Mesenchymal stem cell (in vitro differentiated cells and primary cell): Measurements from ENCODE around the gene ALDH1B1.

Source experiments
- DNase-seq: peaks from one replicate; pipeline ENCODE4 v3.0.0-alpha.2; 2013
- H2AFZ ChIP-seq: one replicate; pipeline ENCODE4 v1.6.1; 2013; ENCODE audit warnings: low read depth, mild to moderate bottlenecking, control low read depth, inconsistent platforms, low read length, moderate library complexity
- H2AK5ac ChIP-seq: 2 replicates; pipeline ENCODE4 v1.6.1; 2013; ENCODE audit warnings: low read length, moderate library complexity, mild to moderate bottlenecking, inconsistent platforms; ENCODE audit not compliant: severe bottlenecking
- H2BK120ac ChIP-seq: one replicate; pipeline ENCODE4 v1.6.1; 2013; ENCODE audit warnings: low read depth, mild to moderate bottlenecking, inconsistent platforms, low read length, moderate library complexity
- H2BK12ac ChIP-seq, 2 experiments: one replicate each; pipeline ENCODE4 v1.6.1; 2013; ENCODE audit warnings: inconsistent platforms in 2 of 2, low read length in 2 of 2, mild to moderate bottlenecking in 2 of 2, moderate library complexity in 2 of 2, control low read depth in 1 of 2
- H2BK15ac ChIP-seq: one replicate; pipeline ENCODE4 v1.6.1; 2013; ENCODE audit warnings: mild to moderate bottlenecking, low read depth, inconsistent platforms; ENCODE audit not compliant: poor library complexity, severe bottlenecking
- H2BK5ac ChIP-seq: 2 replicates; pipeline ENCODE4 v1.6.1; 2013; ENCODE audit warnings: low read depth, mild to moderate bottlenecking, low read length, control low read depth, inconsistent platforms; ENCODE audit not compliant: poor library complexity, severe bottlenecking
- H3K14ac ChIP-seq, 2 experiments: one replicate each; pipeline ENCODE4 v1.6.1; 2013; ENCODE audit warnings: inconsistent platforms in 2 of 2, low read length in 2 of 2, control low read depth in 1 of 2, mild to moderate bottlenecking in 1 of 2, moderate library complexity in 1 of 2
- H3K18ac ChIP-seq, 2 experiments: one replicate each; pipeline ENCODE4 v1.6.1; 2013; ENCODE audit warnings: inconsistent platforms in 2 of 2, low read length in 2 of 2, control low read depth in 1 of 2, low read depth in 1 of 2, mild to moderate bottlenecking in 1 of 2
- H3K23ac ChIP-seq, 2 experiments: one replicate each; pipeline ENCODE4 v1.6.1; 2013; ENCODE audit warnings: inconsistent platforms in 2 of 2, low read length in 2 of 2, mild to moderate bottlenecking in 2 of 2, moderate library complexity in 2 of 2, control low read depth in 1 of 2
- H3K27ac ChIP-seq: 2 replicates; pipeline ENCODE4 v1.5.1; 2013; ENCODE audit warnings: mild to moderate bottlenecking, moderate library complexity, low read length, control low read depth, inconsistent platforms; ENCODE audit not compliant: poor library complexity, severe bottlenecking
- H3K27me3 ChIP-seq, 2 experiments: 2 replicates each; pipeline versions ENCODE4 v1.6.1 to v1.7.0; 2013; ENCODE audit warnings: low read length in 2 of 2, mild to moderate bottlenecking in 2 of 2, moderate library complexity in 2 of 2, control low read depth in 1 of 2, inconsistent platforms in 1 of 2; ENCODE audit not compliant: control insufficient read depth in 1 of 2, insufficient read depth in 1 of 2
- H3K36me3 ChIP-seq, 2 experiments: 2 replicates each; pipeline versions ENCODE4 v1.6.1 to v1.7.0; 2013; ENCODE audit warnings: low read length in 2 of 2, control low read depth in 1 of 2, inconsistent platforms in 1 of 2, low read depth in 1 of 2, mild to moderate bottlenecking in 1 of 2; ENCODE audit not compliant: insufficient read depth in 2 of 2, control insufficient read depth in 1 of 2
- H3K4ac ChIP-seq, 2 experiments: one replicate each; pipeline ENCODE4 v1.6.1; 2013; ENCODE audit warnings: inconsistent platforms in 2 of 2, low read length in 2 of 2, mild to moderate bottlenecking in 2 of 2, moderate library complexity in 2 of 2, control low read depth in 1 of 2, low read depth in 1 of 2
- H3K4me1 ChIP-seq: 2 replicates; pipeline ENCODE4 v1.6.1; 2013; ENCODE audit warnings: low read depth, low read length, control low read depth; ENCODE audit not compliant: control insufficient read depth, insufficient read depth
- H3K4me2 ChIP-seq: 2 replicates; pipeline ENCODE4 v1.6.1; 2013; ENCODE audit warnings: low read length, mild to moderate bottlenecking, inconsistent platforms; ENCODE audit not compliant: poor library complexity, severe bottlenecking
- H3K4me3 ChIP-seq, 2 experiments: 2 replicates each; pipeline versions ENCODE4 v1.5.1 to v1.7.0; 2013; ENCODE audit warnings: low read length in 2 of 2, mild to moderate bottlenecking in 2 of 2, control low read depth in 1 of 2, low read depth in 1 of 2; ENCODE audit not compliant: insufficient read depth in 1 of 2
- H3K79me1 ChIP-seq: replicated peaks from 2 replicates; pipeline ENCODE4 v1.6.1; 2013; ENCODE audit warnings: mild to moderate bottlenecking, control low read depth, low read length, inconsistent platforms; ENCODE audit not compliant: poor library complexity, severe bottlenecking
- H3K9ac ChIP-seq: 2 replicates; pipeline ENCODE4 v1.7.0; 2013; ENCODE audit warnings: mild to moderate bottlenecking, low read length, moderate library complexity
- H3K9me3 ChIP-seq: 2 replicates; pipeline ENCODE4 v1.7.0; 2013; ENCODE audit warnings: mild to moderate bottlenecking, low read length; ENCODE audit not compliant: control insufficient read depth
- H4K8ac ChIP-seq: one replicate; pipeline ENCODE4 v1.6.1; 2013; ENCODE audit warnings: inconsistent platforms, mild to moderate bottlenecking, low read length, moderate library complexity
- H4K91ac ChIP-seq: one replicate; pipeline ENCODE4 v1.6.1; 2013; ENCODE audit warnings: mild to moderate bottlenecking, low read length, inconsistent platforms
- WGBS: methylation state at CpG from one replicate; pipeline ENCODE4 v1.1.7; 2013; ENCODE audit warnings: mixed read lengths; 5-methylcytosine and 5-hydroxymethylcytosine counted together

The ALDH1B1 gene

DNA sequence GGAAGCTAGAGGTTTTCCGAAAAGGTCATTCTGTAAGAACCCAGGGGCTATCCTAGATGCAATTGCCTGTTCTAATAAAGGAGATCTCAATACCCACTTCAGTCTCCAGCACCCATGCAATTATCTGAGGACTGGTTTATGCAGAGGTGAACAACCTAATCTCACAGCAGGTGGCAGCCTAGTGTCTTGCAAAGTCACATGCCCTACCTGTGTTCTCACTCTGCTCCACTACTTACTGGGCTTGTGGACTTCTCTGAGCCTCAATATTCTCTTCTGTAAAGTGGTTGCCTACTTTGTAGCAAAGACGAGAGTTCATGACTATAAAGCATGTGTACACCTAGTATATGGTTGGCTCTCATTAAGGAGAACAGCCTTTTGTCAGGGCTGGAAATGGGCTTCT lies 21.0 kb upstream of the ALDH1B1 start:
- Histone ChIP-seq H2AK5ac (no peak overlapping the region), H3K9ac (no peak overlapping the region), H2BK15ac (no peak overlapping the region), H2BK5ac (no peak overlapping the region), H3K4me1 (peaks cover 1% of the 10 kb centered on the region), H3K14ac (no peak overlapping the region), H3K23ac (no peak overlapping the region), H3K9me3 (no peaks in the 10 kb centered on the region), H3K4me3 (no peak overlapping the region), H4K8ac (no peak overlapping the region), H3K27ac (no peak overlapping the region), H3K4me2 (no peak overlapping the region), H4K91ac (no peak overlapping the region), H3K18ac (no peak overlapping the region), H2BK12ac (no peak overlapping the region), H3K4ac (no peak overlapping the region), H2BK120ac (no peak overlapping the region), H3K36me3 (no peaks in the 10 kb centered on the region), H3K27me3 (peaks cover 5 to 65% of the 10 kb centered on the region in 2 experiments), H3K79me1 (no peaks in the 10 kb centered on the region), H2AFZ (no peak overlapping the region)
- no peak for DNase-seq
- 100% methylated on average over 1 of the region's 2 CpGs for WGBS

DNA sequence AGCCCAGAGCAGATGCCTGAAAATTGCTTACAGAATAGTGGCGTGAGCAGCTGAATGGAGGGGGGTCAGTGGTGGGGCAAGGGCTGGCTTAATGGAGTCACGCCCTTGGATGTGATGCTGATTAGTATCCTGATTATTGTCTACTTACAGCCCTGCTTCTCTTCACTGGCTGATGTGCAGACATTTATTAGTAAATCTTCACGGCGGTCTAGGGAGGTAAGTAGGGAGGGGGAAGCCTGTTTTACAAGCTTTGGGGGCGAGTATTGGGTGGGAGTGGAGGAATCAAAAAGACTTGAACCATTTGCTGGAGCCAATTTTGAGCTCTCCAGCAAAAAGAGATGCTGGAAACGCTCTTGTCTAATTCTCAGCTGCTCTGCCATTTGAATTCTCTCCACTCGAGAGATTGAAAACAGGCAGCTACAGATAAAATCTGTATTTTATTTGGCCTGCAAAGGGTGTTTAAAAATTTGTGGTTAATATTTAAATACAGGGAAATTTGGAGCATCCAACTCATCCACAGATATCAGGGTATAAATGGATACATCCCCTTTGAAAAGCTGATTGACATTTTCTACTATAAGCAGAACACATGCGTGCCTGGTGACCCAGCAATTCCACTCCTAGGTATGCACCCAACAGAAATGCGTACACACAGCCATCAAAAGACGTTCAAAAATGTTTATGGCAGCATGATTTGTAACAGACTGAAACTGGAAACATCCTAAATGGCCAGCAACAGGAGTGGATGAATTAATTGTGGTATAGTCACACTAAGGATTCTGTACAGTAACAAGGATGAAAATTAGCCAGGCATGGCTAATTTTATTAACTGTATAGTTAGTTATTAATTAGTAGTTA lies 19.5 kb upstream of the ALDH1B1 start:
- Histone ChIP-seq H3K27me3 (peaks cover 5 to 65% of the 10 kb centered on the region in 2 experiments), H3K36me3 (no peaks in the 10 kb centered on the region), H3K79me1 (no peaks in the 10 kb centered on the region), H4K91ac (no peak overlapping the region), H4K8ac (no peak overlapping the region), H3K4me2 (no peak overlapping the region), H3K14ac (no peak overlapping the region), H3K4ac (no peak overlapping the region), H3K27ac (no peak overlapping the region), H2AK5ac (no peak overlapping the region), H3K23ac (no peak overlapping the region), H3K18ac (no peak overlapping the region), H2BK120ac (no peak overlapping the region), H2BK5ac (no peak overlapping the region), H3K9ac (no peak overlapping the region), H3K9me3 (no peaks in the 10 kb centered on the region), H3K4me1 (peaks cover 1% of the 10 kb centered on the region), H3K4me3 (no peak overlapping the region), H2BK12ac (no peak overlapping the region), H2BK15ac (no peak overlapping the region), H2AFZ (no peak overlapping the region)
- 66% methylated on average over 8 of the region's 10 CpGs for WGBS
- DNase-seq: no peak

DNA sequence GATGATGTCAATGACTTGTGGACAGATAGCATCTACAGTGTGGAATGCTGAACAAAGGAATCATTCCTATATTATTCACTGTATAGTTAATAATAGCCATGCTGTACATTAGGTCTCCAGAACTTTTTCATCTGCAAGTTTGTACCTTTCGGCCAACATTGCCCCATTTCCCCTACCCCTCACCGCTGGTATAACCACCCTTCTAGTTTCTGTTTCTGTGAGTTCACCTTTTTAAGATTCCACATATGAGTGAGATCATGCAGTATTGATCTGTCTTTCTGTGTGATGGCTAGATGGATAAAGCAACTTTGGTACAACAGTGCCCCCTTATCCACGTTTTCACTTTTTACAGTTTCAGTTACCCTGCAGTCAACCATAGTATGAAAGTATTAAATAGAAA lies 18.8 kb upstream of the ALDH1B1 start:
- Histone ChIP-seq H3K9ac (no peak overlapping the region), H3K18ac (no peak overlapping the region), H3K14ac (no peak overlapping the region), H3K4me3 (no peak overlapping the region), H4K91ac (no peak overlapping the region), H3K27ac (no peak overlapping the region), H3K23ac (no peak overlapping the region), H2AK5ac (no peak overlapping the region), H2BK15ac (no peak overlapping the region), H2BK5ac (no peak overlapping the region), H3K79me1 (no peaks in the 10 kb centered on the region), H2BK120ac (no peak overlapping the region), H2AFZ (no peak overlapping the region), H4K8ac (no peak overlapping the region), H3K27me3 (peaks cover 5 to 65% of the 10 kb centered on the region in 2 experiments), H3K36me3 (no peaks in the 10 kb centered on the region), H3K9me3 (no peaks in the 10 kb centered on the region), H2BK12ac (no peak overlapping the region), H3K4ac (no peak overlapping the region), H3K4me2 (no peak overlapping the region), H3K4me1 (peaks cover 1% of the 10 kb centered on the region)
- WGBS: 80% methylated on average over 2 of the region's 3 CpGs
- DNase-seq: no peak

DNA sequence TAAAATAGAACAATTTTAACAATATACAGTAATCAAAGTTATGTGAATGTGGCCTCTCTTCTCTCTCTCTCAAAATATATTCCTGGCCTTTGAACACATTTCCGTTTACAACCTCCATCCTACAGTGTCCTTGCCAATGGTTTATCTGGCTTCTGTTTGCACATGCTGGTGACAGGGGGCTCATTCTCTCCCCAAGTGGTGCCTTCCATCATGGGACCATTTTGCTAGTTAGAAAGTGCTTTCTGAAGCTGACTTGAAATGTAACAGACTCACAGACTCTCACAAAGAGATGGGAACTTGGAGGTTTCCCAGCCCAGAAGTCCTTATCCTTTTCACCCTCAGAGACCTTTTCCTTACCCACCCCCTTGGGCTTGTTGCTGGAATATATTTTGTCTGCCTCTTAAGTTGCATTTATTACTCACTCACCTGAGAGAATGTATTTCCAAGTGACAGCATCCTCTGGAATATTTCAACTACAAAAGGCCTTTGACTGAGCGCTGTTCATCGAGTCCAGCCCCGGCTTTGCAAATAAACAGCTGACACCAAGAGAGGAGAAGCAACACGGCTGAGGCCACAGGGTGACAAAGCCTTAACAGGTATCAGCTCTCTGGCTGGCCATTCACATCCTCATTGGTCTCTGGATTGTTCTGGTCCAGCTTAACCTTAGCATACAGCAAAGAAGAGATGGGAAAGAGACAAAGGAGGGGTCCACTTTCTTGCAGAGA lies 17.5 kb upstream of the ALDH1B1 start:
- H3K27me3 ChIP-seq: peaks cover 5 to 52% of the 10 kb centered on the region in 2 experiments
- H2BK5ac ChIP-seq: no peak overlapping the region
- H3K4ac ChIP-seq: no peak overlapping the region
- H3K79me1 ChIP-seq: no peaks in the 10 kb centered on the region
- H2BK120ac ChIP-seq: no peak overlapping the region
- no peak for DNase-seq
- H4K91ac ChIP-seq: no peak overlapping the region
- no peak overlapping the region for H3K4me2 ChIP-seq
- WGBS: 71% methylated on average over 5 of the region's 5 CpGs
- H2AK5ac ChIP-seq: no peak overlapping the region
- H3K4me1 ChIP-seq: peaks cover 1% of the 10 kb centered on the region
- no peak overlapping the region for H3K23ac ChIP-seq
- H2AFZ ChIP-seq: no peak overlapping the region
- no peaks in the 10 kb centered on the region for H3K36me3 ChIP-seq
- no peak overlapping the region for H4K8ac ChIP-seq
- no peaks in the 10 kb centered on the region for H3K9me3 ChIP-seq
- H3K18ac ChIP-seq: no peak overlapping the region
- H2BK15ac ChIP-seq: no peak overlapping the region
- no peak overlapping the region for H2BK12ac ChIP-seq
- H3K27ac ChIP-seq: no peak overlapping the region
- no peak overlapping the region for H3K14ac ChIP-seq
- H3K9ac ChIP-seq: no peak overlapping the region
- no peak overlapping the region for H3K4me3 ChIP-seq
